VCaP (cell line): ENCODE data around the gene AIRE.

Experiments used
- H3K27ac ChIP-seq: fragments of 450-650 bp; 2 replicates; pipeline ENCODE4 v1.5.1; 2017
- CTCF ChIP-seq: fragments of 450-650 bp; conservative IDR thresholded peaks from 2 replicates; pipeline ENCODE4 v1.5.1; 2017; ENCODE audit warnings: mild to moderate bottlenecking, moderate library complexity

The AIRE gene

GRCh38 chr21:44292812-44293195 is 7.1 kb downstream of the AIRE start:
- TF ChIP-seq CTCF, result no peak
- no peak overlapping the region for H3K27ac ChIP-seq

- TF ChIP-seq CTCF, result no peak
- no peak overlapping the region for H3K27ac ChIP-seq
These were observed 8.0 kb downstream of the AIRE start for GRCh38 chr21:44293551-44294231.

DNA sequence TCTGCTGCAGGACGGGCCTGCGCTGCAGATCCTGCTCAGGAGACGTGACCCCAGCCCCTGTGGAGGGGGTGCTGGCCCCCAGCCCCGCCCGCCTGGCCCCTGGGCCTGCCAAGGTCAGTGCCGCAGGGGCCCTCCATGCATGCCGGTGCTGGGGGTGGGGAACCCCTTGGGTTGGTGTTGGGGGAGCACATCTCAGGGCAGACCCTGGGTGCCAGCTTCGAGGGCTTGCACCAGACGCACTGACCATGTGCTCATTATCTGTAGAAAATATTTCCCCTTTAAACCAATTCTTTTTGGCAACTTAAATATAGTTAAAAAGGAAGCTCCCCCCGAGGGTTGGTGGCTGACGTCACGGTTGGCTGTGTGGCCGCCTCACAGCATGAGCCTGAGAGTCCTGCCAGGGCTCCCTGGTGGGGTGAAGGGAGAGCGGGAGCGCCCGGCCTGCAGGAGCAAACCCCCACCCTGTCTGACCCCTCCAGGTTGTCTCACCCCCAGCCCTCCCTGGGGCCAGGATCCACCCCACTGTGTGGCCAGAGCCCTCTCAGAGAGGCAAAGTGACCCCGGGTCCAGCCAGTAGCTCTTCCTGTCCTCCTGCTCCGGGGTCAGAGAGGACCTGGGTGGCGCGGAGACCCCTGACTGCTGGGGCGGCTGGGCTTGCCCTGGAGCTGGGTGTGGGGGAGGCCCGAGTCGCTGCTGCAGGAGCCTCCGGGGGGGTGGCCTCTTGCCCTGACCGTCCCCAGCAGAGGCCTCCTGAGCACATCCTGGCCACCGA is 8.9 kb downstream of the AIRE start:
- no peak for TF ChIP-seq CTCF
- H3K27ac ChIP-seq, result no peak overlapping the region

DNA sequence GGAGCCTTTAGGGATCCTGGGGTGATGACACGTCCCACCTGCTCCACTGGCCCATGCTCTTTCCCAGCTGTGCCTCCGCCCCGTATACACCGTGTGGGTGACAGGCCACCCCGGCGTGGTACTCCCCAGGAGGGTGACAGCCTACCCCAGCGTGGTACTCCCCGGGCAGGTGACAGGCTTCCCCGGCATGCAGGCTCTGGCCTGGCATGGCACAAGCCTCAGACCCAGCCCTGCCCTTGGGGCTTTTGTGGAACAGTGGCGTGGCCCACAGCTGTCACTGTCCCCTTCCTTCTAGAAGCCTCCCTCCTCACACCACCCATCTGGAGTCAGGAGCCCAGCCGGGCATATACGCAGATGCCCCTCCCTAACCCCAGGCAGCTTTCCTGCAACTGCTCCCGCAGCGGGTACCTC is 9.5 kb downstream of the AIRE start:
- no peak overlapping the region for H3K27ac ChIP-seq
- TF ChIP-seq CTCF, result no peak

DNA sequence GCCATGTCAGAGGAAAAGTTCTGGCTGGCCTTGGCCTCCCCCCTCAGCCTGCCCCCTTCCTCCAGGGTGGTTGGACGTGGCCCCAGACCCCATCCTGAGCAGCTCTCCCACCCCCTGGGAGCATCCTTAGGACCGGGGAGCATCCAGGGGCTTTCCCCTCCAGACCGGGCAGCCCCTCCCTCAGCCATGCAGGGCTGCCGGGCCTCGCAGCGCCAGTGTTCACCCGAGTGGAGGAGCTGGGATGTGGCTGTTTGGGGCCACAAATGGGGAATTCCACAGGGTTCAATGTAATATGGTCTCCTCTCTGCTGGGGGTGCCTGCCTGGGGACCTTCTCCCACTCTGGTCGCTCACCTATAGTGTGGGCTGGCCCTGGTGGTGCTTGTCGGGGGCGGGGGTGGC is 10.0 kb downstream of the AIRE start:
- H3K27ac ChIP-seq, result no peak overlapping the region
- TF ChIP-seq CTCF, result no peak

DNA sequence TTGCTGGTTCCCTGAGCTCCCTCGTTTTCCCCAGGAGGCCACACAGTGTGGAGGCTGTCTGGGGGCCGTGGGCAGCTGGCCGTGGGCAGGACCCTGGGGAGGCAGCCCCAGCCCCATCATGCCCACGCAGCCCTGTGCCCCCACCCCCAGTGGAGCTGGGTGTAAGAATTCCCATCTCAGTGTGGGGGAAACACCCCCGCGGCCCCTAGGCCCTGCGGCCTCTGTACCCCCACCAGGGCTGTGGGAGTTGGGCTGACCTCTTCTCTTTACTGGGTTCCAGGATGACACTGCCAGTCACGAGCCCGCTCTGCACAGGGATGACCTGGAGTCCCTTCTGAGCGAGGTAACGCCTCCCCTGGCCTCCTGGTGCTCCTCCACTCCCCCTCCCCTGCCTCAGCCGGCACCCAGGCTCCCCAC is 10.4 kb downstream of the AIRE start:
- no peak overlapping the region for H3K27ac ChIP-seq
- no peak for TF ChIP-seq CTCF

DNA sequence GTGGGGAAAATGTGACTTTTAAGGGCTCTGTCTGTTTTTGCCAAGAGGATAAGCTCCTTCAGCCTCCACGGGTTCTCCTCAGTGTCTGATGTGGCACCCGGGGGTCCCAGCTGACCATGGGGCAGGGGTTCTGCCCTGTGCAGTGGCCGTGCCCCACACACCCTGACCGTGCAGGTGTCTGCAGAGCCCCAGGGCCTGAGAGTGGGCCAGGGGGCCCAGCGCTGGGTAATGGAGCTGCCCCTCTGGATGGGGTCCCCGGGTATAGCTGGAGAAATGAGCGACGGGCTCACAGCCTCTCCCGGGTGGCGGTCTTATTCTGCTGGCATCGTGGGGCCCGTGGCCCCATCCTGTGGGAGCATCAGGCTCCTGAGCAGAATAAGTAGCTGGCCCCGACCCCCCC is 11.2 kb downstream of the AIRE start:
- TF ChIP-seq CTCF, result no peak
- no peak overlapping the region for H3K27ac ChIP-seq
